ENCODE measurements around the gene ZBTB2. TPM values are rescaled to one million over a fixed set of nuclear protein-coding genes. Genes with fewer than 3 reads are reported as not detected.

The ZBTB2 gene
- polyA plus RNA-seq, 1 of the 3 experiments (the other 2 are of a cell fraction): 6.7 TPM

DNA sequence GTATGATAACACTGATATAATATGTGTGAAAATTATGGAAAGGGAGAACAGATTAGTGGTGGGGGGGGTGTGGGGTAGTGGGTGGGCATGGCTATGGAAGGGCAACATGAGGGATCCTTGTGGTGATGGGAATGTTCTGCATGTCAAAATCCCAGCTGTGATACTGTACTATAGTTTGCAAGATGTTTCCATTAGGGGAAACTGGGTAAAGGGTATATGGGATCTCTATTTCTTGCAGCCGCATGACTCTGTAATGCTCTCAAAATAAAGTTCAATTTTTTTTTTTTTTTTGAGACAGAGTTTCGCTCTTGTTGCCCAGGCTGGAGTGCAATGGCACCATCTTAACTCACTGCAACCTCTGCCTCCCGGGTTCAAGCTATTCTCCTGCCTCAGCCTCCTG is 14.3 kb downstream of the ZBTB2 start:
- Histone ChIP-seq H3K9ac (no peak overlapping the region), H3F3A (replicated peaks; ENCODE audit: insufficient read depth) (peaks cover 18% of the 10 kb centered on the region), H3K36me3 (replicated peaks in 1 of 2; ENCODE audit: control insufficient read depth in 1 of 2, insufficient read depth in 2 of 2, low read length in 1 of 2) (peaks cover 0 to under 1% of the 10 kb centered on the region in 2 experiments), H3K4me1 (ENCODE audit: control insufficient read depth in 1 of 2, insufficient read depth in 2 of 2, low read depth in 1 of 2, low read length in 1 of 2) (peaks cover 0 to 14% of the 10 kb centered on the region in 2 experiments; a peak in 2 of 4 replicates), H3K9me3 (no peaks in the 10 kb centered on the region), H3K4me2 (no peak overlapping the region), H3K4me3 (ENCODE audit: low read depth in 2 of 2, low read length in 1 of 2) (no peak overlapping the region), H2AFZ (ENCODE audit: low read depth) (no peak overlapping the region), H3K79me2 (ENCODE audit: insufficient read depth) (peaks cover 76% of the 10 kb centered on the region), H3K27me3 (ENCODE audit: insufficient read depth) (no peaks in the 10 kb centered on the region), H4K20me1 (ENCODE audit: insufficient read depth) (no peaks in the 10 kb centered on the region), H3K27ac (ENCODE audit: low read depth in 2 of 2, low read length in 1 of 2) (no peak overlapping the region), H3K9me2 (no peaks in the 10 kb centered on the region)
- TF ChIP-seq YY1 (IDR thresholded peaks at IDR 0.05; ENCODE audit: low read depth): no peak
- no peak for TF ChIP-seq MXI1 (IDR thresholded peaks at IDR 0.05; ENCODE audit: low read depth, low read length)
- no peak for TF ChIP-seq SIN3A (IDR thresholded peaks at IDR 0.05; ENCODE audit: borderline replicate concordance, low read depth, low read length)
- no peak for TF ChIP-seq PBX3 (IDR thresholded peaks at IDR 0.05)
- TF ChIP-seq TEAD4 (IDR thresholded peaks at IDR 0.05; ENCODE audit: borderline replicate concordance, insufficient read depth): no peak
- TF ChIP-seq TAF1 (IDR thresholded peaks at IDR 0.05; ENCODE audit: borderline replicate concordance, low read depth, low read length): no peak
- TF ChIP-seq RXRA (IDR thresholded peaks at IDR 0.05; ENCODE audit: borderline replicate concordance, low read depth): no peak
- TF ChIP-seq MEF2A (IDR thresholded peaks at IDR 0.05; ENCODE audit: borderline replicate concordance, low read depth): no peak
- no peak for TF ChIP-seq RAD21 (IDR thresholded peaks at IDR 0.05; ENCODE audit: low read length)
- no peak for TF ChIP-seq ELF1 (IDR thresholded peaks at IDR 0.05)
- no peak for TF ChIP-seq NRF1 (IDR thresholded peaks at IDR 0.05; ENCODE audit: low read depth, low read length)
- TF ChIP-seq GABPA (IDR thresholded peaks at IDR 0.05; ENCODE audit: low read depth): no peak
- TF ChIP-seq SMC3 (IDR thresholded peaks at IDR 0.05; ENCODE audit: low read depth, low read length): no peak
- TF ChIP-seq GATA2 (CRISPR knock-in tag; IDR thresholded peaks at IDR 0.05): no peak
- no peak for TF ChIP-seq JUND (IDR thresholded peaks at IDR 0.05)
- WGBS (ENCODE audit: low lambda C conversion rate): 64% methylated on average over 3 of the region's 3 CpGs
- CTCF ChIA-PET: interaction anchor here (0.9 kb wide), 1 partner anchor 53 kb away, joined by 5 read pairs; no protein-coding TSS in a partner anchor
- DNase-seq: no peak
- POLR2A ChIA-PET: no interaction called here

DNA sequence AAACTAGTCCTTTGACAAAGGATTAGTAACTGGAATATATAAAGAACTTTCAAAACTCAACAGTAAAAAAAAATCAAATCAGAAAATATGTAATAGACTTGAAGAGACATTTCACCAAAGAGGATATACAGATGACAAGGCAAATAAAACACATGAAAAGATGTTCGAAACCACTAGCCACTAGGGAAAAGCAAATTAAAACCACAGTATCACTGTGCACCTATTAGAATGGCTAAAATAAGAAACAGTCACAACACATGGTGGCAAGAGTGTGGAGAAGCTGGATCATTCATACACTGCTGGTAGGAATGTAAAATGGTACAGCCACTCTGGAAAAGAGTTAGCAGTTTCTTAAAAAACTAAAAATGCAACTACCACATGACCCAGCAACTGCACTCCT is 14.9 kb downstream of the ZBTB2 start:
- Histone ChIP-seq H3F3A (replicated peaks; ENCODE audit: insufficient read depth) (peaks cover 18% of the 10 kb centered on the region), H3K36me3 (replicated peaks in 1 of 2; ENCODE audit: control insufficient read depth in 1 of 2, insufficient read depth in 2 of 2, low read length in 1 of 2) (peaks cover 3 to 5% of the 10 kb centered on the region in 2 experiments), H3K9me2 (no peaks in the 10 kb centered on the region), H3K27ac (ENCODE audit: low read depth in 2 of 2, low read length in 1 of 2) (no peak overlapping the region), H3K9me3 (no peaks in the 10 kb centered on the region), H3K79me2 (ENCODE audit: insufficient read depth) (peaks cover 70% of the 10 kb centered on the region), H3K27me3 (ENCODE audit: insufficient read depth) (no peaks in the 10 kb centered on the region), H4K20me1 (ENCODE audit: insufficient read depth) (no peaks in the 10 kb centered on the region), H3K4me1 (ENCODE audit: control insufficient read depth in 1 of 2, insufficient read depth in 2 of 2, low read depth in 1 of 2, low read length in 1 of 2) (peaks cover 0 to 14% of the 10 kb centered on the region in 2 experiments; a peak in 2 of 4 replicates), H2AFZ (ENCODE audit: low read depth) (no peak overlapping the region), H3K9ac (no peak overlapping the region), H3K4me2 (no peak overlapping the region), H3K4me3 (ENCODE audit: low read depth in 2 of 2, low read length in 1 of 2) (no peak overlapping the region)
- ChIA-PET POLR2A (no interaction called here), CTCF (interaction anchor here (0.9 to 1.8 kb wide), 4 partner anchors 13 to 484 kb away, joined by 3 to 7 read pairs (median 4); no protein-coding TSS in a partner anchor)
- TF ChIP-seq, protein P1, sequence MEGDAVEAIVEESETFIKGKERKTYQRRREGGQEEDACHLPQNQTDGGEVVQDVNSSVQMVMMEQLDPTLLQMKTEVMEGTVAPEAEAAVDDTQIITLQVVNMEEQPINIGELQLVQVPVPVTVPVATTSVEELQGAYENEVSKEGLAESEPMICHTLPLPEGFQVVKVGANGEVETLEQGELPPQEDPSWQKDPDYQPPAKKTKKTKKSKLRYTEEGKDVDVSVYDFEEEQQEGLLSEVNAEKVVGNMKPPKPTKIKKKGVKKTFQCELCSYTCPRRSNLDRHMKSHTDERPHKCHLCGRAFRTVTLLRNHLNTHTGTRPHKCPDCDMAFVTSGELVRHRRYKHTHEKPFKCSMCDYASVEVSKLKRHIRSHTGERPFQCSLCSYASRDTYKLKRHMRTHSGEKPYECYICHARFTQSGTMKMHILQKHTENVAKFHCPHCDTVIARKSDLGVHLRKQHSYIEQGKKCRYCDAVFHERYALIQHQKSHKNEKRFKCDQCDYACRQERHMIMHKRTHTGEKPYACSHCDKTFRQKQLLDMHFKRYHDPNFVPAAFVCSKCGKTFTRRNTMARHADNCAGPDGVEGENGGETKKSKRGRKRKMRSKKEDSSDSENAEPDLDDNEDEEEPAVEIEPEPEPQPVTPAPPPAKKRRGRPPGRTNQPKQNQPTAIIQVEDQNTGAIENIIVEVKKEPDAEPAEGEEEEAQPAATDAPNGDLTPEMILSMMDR (IDR thresholded peaks at IDR 0.05): no peak
- no peak for TF ChIP-seq REST (IDR thresholded peaks at IDR 0.05; ENCODE audit: low read depth, low read length)
- no peak for TF ChIP-seq GATA2 (CRISPR knock-in tag; IDR thresholded peaks at IDR 0.05)
- no peak for TF ChIP-seq YY1 (IDR thresholded peaks at IDR 0.05; ENCODE audit: low read depth)
- DNase-seq: no peak
- WGBS (ENCODE audit: low lambda C conversion rate): 96% methylated on average over 1 of the region's 1 CpG

Data from SK-N-SH (cell line).